GM18511 (cell line): ENCODE measurements around the gene CCNY.

Source experiments
- ATAC-seq: cut with Tn5 transposase; IDR thresholded peaks from one replicate; pipeline ENCODE4 v1.9.1; 2021; ENCODE audit warnings: mild to moderate bottlenecking, moderate library complexity; ENCODE audit not compliant: unreplicated experiment

Gene CCNY

GRCh38 chr10:35423505-35424306 lies 87.4 kb downstream of the CCNY start:
- no peak for ATAC-seq

GRCh38 chr10:35424680-35425285 lies 88.5 kb downstream of the CCNY start:
- ATAC-seq: no peak

- ATAC-seq: no peak
Observed at GRCh38 chr10:35425595-35425994, 89.3 kb downstream of the CCNY start.

- ATAC-seq: no peak
Observed at GRCh38 chr10:35426657-35427056, 90.3 kb downstream of the CCNY start.

GRCh38 chr10:35427543-35427942 lies 91.2 kb downstream of the CCNY start:
- no peak for ATAC-seq

GRCh38 chr10:35428521-35428920 lies 92.2 kb downstream of the CCNY start:
- no peak for ATAC-seq

GRCh38 chr10:35432781-35433338 lies 96.6 kb downstream of the CCNY start:
- ATAC-seq: no peak

GRCh38 chr10:35433851-35434426 lies 97.6 kb downstream of the CCNY start:
- no peak for ATAC-seq

- no peak for ATAC-seq
Observed at GRCh38 chr10:35434533-35434932, 98.2 kb downstream of the CCNY start.

GRCh38 chr10:35435824-35436223 lies 99.5 kb downstream of the CCNY start:
- no peak for ATAC-seq

- no peak for ATAC-seq
Observed at GRCh38 chr10:35437829-35438228, 101.5 kb downstream of the CCNY start.

- ATAC-seq: no peak
Observed at GRCh38 chr10:35438718-35439571, 102.6 kb downstream of the CCNY start.

GRCh38 chr10:35440016-35440415 lies 103.7 kb downstream of the CCNY start:
- no peak for ATAC-seq

- no peak for ATAC-seq
Observed at GRCh38 chr10:35442028-35442427, 105.7 kb downstream of the CCNY start.

- ATAC-seq: no peak
Observed at GRCh38 chr10:35442592-35442991, 106.3 kb downstream of the CCNY start.

- ATAC-seq: no peak
Observed at GRCh38 chr10:35443858-35444257, 107.5 kb downstream of the CCNY start.

- no peak for ATAC-seq
Observed at GRCh38 chr10:35445150-35445884, 109.0 kb downstream of the CCNY start.

GRCh38 chr10:35446439-35446838 lies 110.1 kb downstream of the CCNY start:
- no peak for ATAC-seq

- ATAC-seq: no peak
Observed at GRCh38 chr10:35447693-35448407, 111.5 kb downstream of the CCNY start.
